ENCODE data around the gene DLX1. TPM values are rescaled to one million over a fixed set of nuclear protein-coding genes. Genes with fewer than 3 reads are reported as not detected.

DLX1 gene
- total RNA-seq, 1 experiment from 2014 or later, result 2.0 TPM

GRCh38 chr2:172063446-172063845 is 21.9 kb upstream of the DLX1 start:
- Histone ChIP-seq H3K9me2 (ENCODE audit: insufficient read depth) (no peaks in the 10 kb centered on the region), H3K4me3 (replicated peaks in 1 of 2; ENCODE audit: low read depth in 1 of 2, low read length in 2 of 2) (no peak overlapping the region), H3K4me2 (ENCODE audit: low read length) (no peak overlapping the region), H3K27ac (ENCODE audit: low read depth, low read length) (no peak overlapping the region), H3K36me3 (ENCODE audit: control insufficient read depth in 1 of 2, insufficient read depth in 2 of 2, low read length in 2 of 2) (no peaks in the 10 kb centered on the region), H4K20me1 (ENCODE audit: insufficient read depth) (no peaks in the 10 kb centered on the region), H2AFZ (ENCODE audit: low read depth, low read length, poor library complexity, severe bottlenecking) (no peak overlapping the region), H3K4me1 (ENCODE audit: control insufficient read depth in 1 of 2, insufficient read depth in 2 of 2, low read length in 2 of 2) (no peaks in the 10 kb centered on the region), H3K27me3 (ENCODE audit: insufficient read depth, low read length) (no peaks in the 10 kb centered on the region), H3K9me3 (ENCODE audit: control insufficient read depth in 1 of 2, insufficient read depth in 1 of 2, low read depth in 1 of 2, low read length in 2 of 2) (no peaks in the 10 kb centered on the region), H3K9ac (ENCODE audit: low read length) (no peak overlapping the region), H3K79me2 (ENCODE audit: insufficient read depth, low read length) (no peaks in the 10 kb centered on the region)
- intact Hi-C loops (cut with micrococcal nuclease), result no loop called here
- ChIA-PET CTCF (no interaction called here), RAD21 (ENCODE audit: low non-redundant PET in 1 of 2, low total read pairs in 2 of 2, uncharacterized antibody in 2 of 2, unreplicated experiment in 2 of 2) (no interaction called here), POLR2A (no interaction called here)
- TF ChIP-seq FOSL1 (IDR thresholded peaks at IDR 0.05; ENCODE audit: low read depth), result no peak
- no peak for TF ChIP-seq ELF1 (IDR thresholded peaks at IDR 0.05; ENCODE audit: borderline replicate concordance, low read depth)
- no peak for TF ChIP-seq ZNF274 (IDR thresholded peaks at IDR 0.05; ENCODE audit: low read depth, low read length)
- TF ChIP-seq POLR2A (IDR thresholded peaks at IDR 0.05; ENCODE audit: borderline replicate concordance, extremely low read depth, insufficient read depth, insufficient read length), result no peak
- no peak for TF ChIP-seq TCF7L2 (IDR thresholded peaks at IDR 0.05; ENCODE audit: borderline replicate concordance, extremely low read depth, insufficient read depth, insufficient read length)
- no peak for TF ChIP-seq SIN3A (IDR thresholded peaks at IDR 0.05; ENCODE audit: low read depth)
- TF ChIP-seq POLR2AphosphoS5 (IDR thresholded peaks at IDR 0.05; ENCODE audit: low read depth, low read length), result no peak
- TF ChIP-seq MAX (IDR thresholded peaks at IDR 0.05), result no peak
- no peak for TF ChIP-seq EZH2 (IDR thresholded peaks at IDR 0.05)
- BruUV-seq (replicated peaks), result no TSS peak
- ATAC-seq (no peak), DNase-seq (ENCODE audit: low read depth, low spot score) (no peak)

GRCh38 chr2:172065111-172065510 is 20.2 kb upstream of the DLX1 start:
- ATAC-seq (no peak), DNase-seq (ENCODE audit: low read depth, low spot score) (no peak)
- ChIA-PET CTCF (no interaction called here), POLR2A (no interaction called here), RAD21 (ENCODE audit: low non-redundant PET in 1 of 2, low total read pairs in 2 of 2, uncharacterized antibody in 2 of 2, unreplicated experiment in 2 of 2) (no interaction called here)
- no peaks in the 10 kb centered on the region for H3K79me2 ChIP-seq (ENCODE audit: insufficient read depth, low read length)
- no peak overlapping the region for H3K27ac ChIP-seq (ENCODE audit: low read depth, low read length)
- H3K9me2 ChIP-seq (ENCODE audit: insufficient read depth), result no peaks in the 10 kb centered on the region
- no peak overlapping the region for H2AFZ ChIP-seq (ENCODE audit: low read depth, low read length, poor library complexity, severe bottlenecking)
- intact Hi-C loops (cut with micrococcal nuclease), result no loop called here
- no peak overlapping the region for H3K9ac ChIP-seq (ENCODE audit: low read length)
- no peak overlapping the region for H3K4me3 ChIP-seq (replicated peaks in 1 of 2; ENCODE audit: low read depth in 1 of 2, low read length in 2 of 2)
- no peaks in the 10 kb centered on the region for H4K20me1 ChIP-seq (ENCODE audit: insufficient read depth)
- H3K9me3 ChIP-seq (ENCODE audit: control insufficient read depth in 1 of 2, insufficient read depth in 1 of 2, low read depth in 1 of 2, low read length in 2 of 2), result no peaks in the 10 kb centered on the region
- H3K4me1 ChIP-seq (ENCODE audit: control insufficient read depth in 1 of 2, insufficient read depth in 2 of 2, low read length in 2 of 2), result no peaks in the 10 kb centered on the region
- BruUV-seq (replicated peaks), result no TSS peak
- no peak overlapping the region for H3K4me2 ChIP-seq (ENCODE audit: low read length)
- H3K36me3 ChIP-seq (ENCODE audit: control insufficient read depth in 1 of 2, insufficient read depth in 2 of 2, low read length in 2 of 2), result no peaks in the 10 kb centered on the region
- H3K27me3 ChIP-seq (ENCODE audit: insufficient read depth, low read length), result no peaks in the 10 kb centered on the region
- TF ChIP-seq CTCF (IDR thresholded peaks at IDR 0.05 in 2 of 3, conservative IDR thresholded peaks at IDR 0.05 in 1 of 3; ENCODE audit: borderline replicate concordance in 1 of 3, insufficient read depth in 1 of 3, low read depth in 2 of 3, low read length in 2 of 3) (no peak), REST (IDR thresholded peaks at IDR 0.05; ENCODE audit: low read depth) (no peak), SRF (IDR thresholded peaks at IDR 0.05; ENCODE audit: low read depth) (no peak), MAX (IDR thresholded peaks at IDR 0.05) (no peak), ZBTB33 (IDR thresholded peaks at IDR 0.05; ENCODE audit: extremely low read depth, insufficient replicate concordance, low read length) (no peak)
